ENCODE results near the gene NEDD4L.

DNA sequence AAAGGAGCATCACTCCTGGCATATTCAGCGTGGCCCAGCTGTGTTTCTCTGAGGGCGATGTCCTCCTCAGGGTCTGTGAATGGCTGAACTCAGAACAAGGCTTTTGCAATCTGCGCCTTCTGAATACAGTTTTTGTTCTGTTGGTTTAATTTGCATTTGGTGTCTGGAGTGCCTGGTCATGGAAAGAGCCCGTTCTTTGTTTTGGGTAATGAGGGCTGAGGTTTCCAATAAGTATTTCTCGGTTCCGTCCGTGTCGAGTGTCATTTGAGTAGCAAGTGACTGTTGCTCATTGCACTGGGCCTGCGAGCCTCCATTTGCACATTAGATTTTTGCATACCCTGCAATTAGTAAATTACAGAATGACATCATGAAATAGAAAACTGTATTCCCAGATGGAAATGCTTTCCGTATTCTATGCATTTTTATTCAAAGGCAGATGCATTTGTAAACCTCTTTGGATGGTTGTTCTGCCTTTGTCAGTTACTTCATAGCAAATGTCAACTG lies 57.3 kb downstream of the NEDD4L start:
- TF ChIP-seq ZC3H10 (CRISPR knock-in tag; IDR thresholded peaks at IDR 0.05) (no peak), OSR1 (CRISPR knock-in tag; IDR thresholded peaks at IDR 0.05) (no peak), CSDC2 (CRISPR knock-in tag; IDR thresholded peaks at IDR 0.05) (no peak), ARNTL (CRISPR knock-in tag; IDR thresholded peaks at IDR 0.05; ENCODE audit: borderline replicate concordance, low read depth) (no peak), ZFP3 (CRISPR knock-in tag; IDR thresholded peaks at IDR 0.05) (no peak), ZNF565 (CRISPR knock-in tag; conservative IDR thresholded peaks at IDR 0.05; ENCODE audit: low read depth) (no peak), GLIS3 (CRISPR knock-in tag; IDR thresholded peaks at IDR 0.05) (no peak), PPARA (CRISPR knock-in tag; IDR thresholded peaks at IDR 0.05; ENCODE audit: borderline replicate concordance) (no peak), TCF4 (CRISPR knock-in tag; IDR thresholded peaks at IDR 0.05; ENCODE audit: borderline replicate concordance) (no peak), ZNF70 (CRISPR knock-in tag; IDR thresholded peaks at IDR 0.05) (no peak), ZFP30 (CRISPR knock-in tag; IDR thresholded peaks at IDR 0.05) (no peak)
- TF ChIP-seq, protein P1, sequence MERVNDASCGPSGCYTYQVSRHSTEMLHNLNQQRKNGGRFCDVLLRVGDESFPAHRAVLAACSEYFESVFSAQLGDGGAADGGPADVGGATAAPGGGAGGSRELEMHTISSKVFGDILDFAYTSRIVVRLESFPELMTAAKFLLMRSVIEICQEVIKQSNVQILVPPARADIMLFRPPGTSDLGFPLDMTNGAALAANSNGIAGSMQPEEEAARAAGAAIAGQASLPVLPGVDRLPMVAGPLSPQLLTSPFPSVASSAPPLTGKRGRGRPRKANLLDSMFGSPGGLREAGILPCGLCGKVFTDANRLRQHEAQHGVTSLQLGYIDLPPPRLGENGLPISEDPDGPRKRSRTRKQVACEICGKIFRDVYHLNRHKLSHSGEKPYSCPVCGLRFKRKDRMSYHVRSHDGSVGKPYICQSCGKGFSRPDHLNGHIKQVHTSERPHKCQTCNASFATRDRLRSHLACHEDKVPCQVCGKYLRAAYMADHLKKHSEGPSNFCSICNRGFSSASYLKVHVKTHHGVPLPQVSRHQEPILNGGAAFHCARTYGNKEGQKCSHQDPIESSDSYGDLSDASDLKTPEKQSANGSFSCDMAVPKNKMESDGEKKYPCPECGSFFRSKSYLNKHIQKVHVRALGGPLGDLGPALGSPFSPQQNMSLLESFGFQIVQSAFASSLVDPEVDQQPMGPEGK (CRISPR knock-in tag; IDR thresholded peaks at IDR 0.05; ENCODE audit: borderline replicate concordance): no peak
- TF ChIP-seq, protein P2, sequence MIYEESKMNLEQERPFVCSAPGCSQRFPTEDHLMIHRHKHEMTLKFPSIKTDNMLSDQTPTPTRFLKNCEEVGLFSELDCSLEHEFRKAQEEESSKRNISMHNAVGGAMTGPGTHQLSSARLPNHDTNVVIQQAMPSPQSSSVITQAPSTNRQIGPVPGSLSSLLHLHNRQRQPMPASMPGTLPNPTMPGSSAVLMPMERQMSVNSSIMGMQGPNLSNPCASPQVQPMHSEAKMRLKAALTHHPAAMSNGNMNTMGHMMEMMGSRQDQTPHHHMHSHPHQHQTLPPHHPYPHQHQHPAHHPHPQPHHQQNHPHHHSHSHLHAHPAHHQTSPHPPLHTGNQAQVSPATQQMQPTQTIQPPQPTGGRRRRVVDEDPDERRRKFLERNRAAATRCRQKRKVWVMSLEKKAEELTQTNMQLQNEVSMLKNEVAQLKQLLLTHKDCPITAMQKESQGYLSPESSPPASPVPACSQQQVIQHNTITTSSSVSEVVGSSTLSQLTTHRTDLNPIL (CRISPR knock-in tag; IDR thresholded peaks at IDR 0.05; ENCODE audit: low read depth): no peak
